H9 (cell line): Measurements from ENCODE around the gene CLTCL1. TPM values are rescaled to one million over a fixed set of nuclear protein-coding genes. Genes with fewer than 3 reads are reported as not detected.

ENCODE experiments used
- DNase-seq: peaks from one replicate; pipeline ENCODE4 v3.0.0-alpha.2; 2017
- H2AFZ ChIP-seq: one replicate; pipeline ENCODE4 v1.6.1; 2013; ENCODE audit warnings: mild to moderate bottlenecking, low read length, control low read depth, moderate library complexity
- H2AK5ac ChIP-seq: 2 replicates; pipeline ENCODE4 v1.6.1; 2013; ENCODE audit warnings: low read length, control low read depth, mixed read lengths; ENCODE audit not compliant: insufficient read length
- H2BK120ac ChIP-seq: one replicate; pipeline ENCODE4 v1.6.1; 2013; ENCODE audit warnings: low read depth, mild to moderate bottlenecking, low read length, control low read depth, inconsistent platforms; ENCODE audit not compliant: poor library complexity, severe bottlenecking
- H2BK12ac ChIP-seq: 2 replicates; pipeline ENCODE4 v1.6.1; 2013; ENCODE audit warnings: low read length, control low read depth, mixed read lengths, low read depth; ENCODE audit not compliant: insufficient read length
- H2BK15ac ChIP-seq: 2 replicates; pipeline ENCODE4 v1.6.1; 2013; ENCODE audit warnings: low read depth, low read length, control low read depth
- H2BK20ac ChIP-seq: one replicate; pipeline ENCODE4 v1.6.1; 2013; ENCODE audit warnings: low read depth, mild to moderate bottlenecking, low read length, control low read depth, inconsistent platforms; ENCODE audit not compliant: poor library complexity, severe bottlenecking
- H2BK5ac ChIP-seq: 2 replicates; pipeline ENCODE4 v1.6.1; 2013; ENCODE audit warnings: low read length, control low read depth, mixed read lengths; ENCODE audit not compliant: insufficient read length
- H3K14ac ChIP-seq: 2 replicates; pipeline ENCODE4 v1.6.1; 2013; ENCODE audit warnings: low read length, control low read depth; ENCODE audit not compliant: insufficient read depth
- H3K18ac ChIP-seq: 2 replicates; pipeline ENCODE4 v1.6.1; 2013; ENCODE audit warnings: low read depth, mild to moderate bottlenecking, mixed read lengths, low read length, control low read depth; ENCODE audit not compliant: insufficient read length
- H3K23ac ChIP-seq: 2 replicates; pipeline ENCODE4 v1.6.1; 2013; ENCODE audit warnings: low read length, control low read depth, mixed read lengths, low read depth; ENCODE audit not compliant: insufficient read length
- H3K23me2 ChIP-seq: 2 replicates; pipeline ENCODE4 v1.6.1; 2013; ENCODE audit warnings: low read depth, mild to moderate bottlenecking, mixed read lengths, low read length, control low read depth; ENCODE audit not compliant: insufficient read length, poor library complexity, severe bottlenecking
- H3K27ac ChIP-seq: 2 replicates; pipeline ENCODE4 v1.5.1; 2013; ENCODE audit warnings: low read length, control low read depth, mixed read lengths, low read depth; ENCODE audit not compliant: insufficient read length
- H3K27me3 ChIP-seq: 2 replicates; pipeline ENCODE4 v1.6.1; 2013; ENCODE audit warnings: low read length, control low read depth, inconsistent platforms; ENCODE audit not compliant: insufficient read depth
- H3K4ac ChIP-seq: 2 replicates; pipeline ENCODE4 v1.6.1; 2013; ENCODE audit warnings: low read depth, mild to moderate bottlenecking, control low read depth, inconsistent platforms, low read length, moderate library complexity
- H3K4me1 ChIP-seq: 2 replicates; pipeline ENCODE4 v1.6.1; 2013; ENCODE audit warnings: low read length, control low read depth, inconsistent platforms; ENCODE audit not compliant: insufficient read depth
- H3K4me2 ChIP-seq: 2 replicates; pipeline ENCODE4 v1.6.1; 2013; ENCODE audit warnings: low read length, control low read depth, mixed read lengths; ENCODE audit not compliant: insufficient read length, insufficient read depth
- H3K56ac ChIP-seq: 2 replicates; pipeline ENCODE4 v1.6.1; 2013; ENCODE audit warnings: low read depth, mild to moderate bottlenecking, mixed read lengths, low read length, control low read depth; ENCODE audit not compliant: insufficient read length
- H3K79me1 ChIP-seq: 2 replicates; pipeline ENCODE4 v1.6.1; 2013; ENCODE audit warnings: low read depth, mild to moderate bottlenecking, moderate library complexity, low read length, control low read depth, inconsistent platforms; ENCODE audit not compliant: insufficient read depth, poor library complexity, severe bottlenecking
- H3K79me2 ChIP-seq: 2 replicates; pipeline ENCODE4 v1.6.1; 2013; ENCODE audit warnings: low read length, control low read depth, inconsistent platforms; ENCODE audit not compliant: insufficient read depth
- H3K9ac ChIP-seq: 2 replicates; pipeline ENCODE4 v1.6.1; 2013; ENCODE audit warnings: low read length, control low read depth, mixed read lengths; ENCODE audit not compliant: insufficient read length; ENCODE audit errors: extremely low read depth
- H3K9me3 ChIP-seq: one replicate; pipeline ENCODE4 v1.6.1; 2013; ENCODE audit warnings: low read depth, low read length, inconsistent platforms; ENCODE audit not compliant: control insufficient read depth
- H3T11ph ChIP-seq: one replicate; pipeline ENCODE4 v1.6.1; 2013; ENCODE audit warnings: mild to moderate bottlenecking, low read length, control low read depth, inconsistent platforms
- H4K20me1 ChIP-seq: one replicate; pipeline ENCODE4 v1.6.1; 2013; ENCODE audit not compliant: control insufficient read depth, insufficient read length, insufficient read depth
- H4K5ac ChIP-seq: 2 replicates; pipeline ENCODE4 v1.6.1; 2013; ENCODE audit warnings: low read depth, mild to moderate bottlenecking, mixed read lengths, low read length, control low read depth; ENCODE audit not compliant: insufficient read length
- H4K8ac ChIP-seq: replicated peaks from 2 replicates; pipeline ENCODE4 v1.6.1; 2013; ENCODE audit warnings: low read length, control low read depth, mixed read lengths, low read depth; ENCODE audit not compliant: insufficient read length
- H4K91ac ChIP-seq: 2 replicates; pipeline ENCODE4 v1.6.1; 2013; ENCODE audit warnings: low read depth, mild to moderate bottlenecking, moderate library complexity, mixed read lengths, low read length, control low read depth; ENCODE audit not compliant: insufficient read length
- H3K27ac Mint-ChIP-seq, 3 experiments: 2 replicates in 2 of 3; 3 replicates in 1 of 3; pipeline ENCODE4 v1.8.0; 2020 to 2021; ENCODE audit warnings: mixed read lengths in 3 of 3, mild to moderate bottlenecking in 1 of 3, moderate library complexity in 1 of 3
- H3K27me3 Mint-ChIP-seq: 2 replicates; pipeline ENCODE4 v1.8.0; 2021; ENCODE audit warnings: low read depth, mild to moderate bottlenecking, moderate library complexity, mixed read lengths
- H3K36me3 Mint-ChIP-seq, 3 experiments: 2 replicates in 2 of 3; 3 replicates in 1 of 3; pipeline ENCODE4 v1.8.0; 2020 to 2021; ENCODE audit warnings: low read depth in 3 of 3, mixed read lengths in 3 of 3; ENCODE audit not compliant: insufficient read depth in 1 of 3
- H3K4me1 Mint-ChIP-seq, 2 experiments: 2 replicates each; pipeline ENCODE4 v1.8.0; 2020; ENCODE audit warnings: mixed read lengths in 2 of 2
- H3K4me3 Mint-ChIP-seq, 2 experiments: 2 replicates in 1 of 2; 3 replicates in 1 of 2; pipeline ENCODE4 v1.8.0; 2020 to 2021; ENCODE audit warnings: mild to moderate bottlenecking in 2 of 2, mixed read lengths in 2 of 2, moderate library complexity in 1 of 2
- H3K9me3 Mint-ChIP-seq, 2 experiments: 2 replicates in 1 of 2; 3 replicates in 1 of 2; pipeline ENCODE4 v1.8.0; 2020; ENCODE audit warnings: mild to moderate bottlenecking in 2 of 2, mixed read lengths in 2 of 2, moderate library complexity in 1 of 2
- WGBS: extraction: QIAGEN DNeasy Blood & Tissue Kit; methylation state at CpG from one replicate; pipeline ENCODE4 v1.1.7; 2013; ENCODE audit warnings: missing lambda C conversion rate, low lambda C conversion rate, mixed read lengths; ENCODE audit not compliant: insufficient read length; ENCODE audit errors: extremely low coverage; 5-methylcytosine and 5-hydroxymethylcytosine counted together
- total RNA-seq: library from RNA; stranded (reverse); gene quantifications from 2 replicates; pipeline ENCODE4 v1.2.1, GENCODE V29; 2021
- TF ChIP-seq, protein P1 (sequence below): fragments of 200-600 bp; sonication (generic); conservative IDR thresholded peaks from 3 replicates; pipeline ENCODE4 v1.8.0; 2021; ENCODE audit warnings: antibody characterized with exemption, mild to moderate bottlenecking

CLTCL1 gene
- total RNA-seq, 1 experiment from 2014 or later, result 11.1 TPM

DNA sequence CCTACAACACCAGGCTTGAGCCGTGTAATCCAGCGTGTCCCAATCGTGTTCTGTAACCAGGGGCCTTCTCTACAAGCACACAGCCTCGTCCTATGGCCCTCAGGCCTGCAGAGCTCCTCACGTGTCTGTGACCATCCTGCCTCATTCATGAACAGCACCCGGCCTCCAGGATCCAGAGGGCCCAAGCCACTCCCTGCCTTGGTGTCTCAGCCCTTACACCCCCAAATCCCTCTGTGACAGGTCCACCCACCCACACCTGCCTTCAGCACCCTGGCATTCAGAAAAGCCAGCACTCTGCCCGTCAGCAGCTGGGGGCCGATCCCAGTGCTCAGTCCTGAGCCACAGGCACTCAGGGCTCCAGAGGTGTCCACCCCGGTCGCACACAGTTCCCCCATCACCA lies 154.6 kb downstream of the CLTCL1 start:
- Histone ChIP-seq H4K20me1 (no peaks in the 10 kb centered on the region), H4K8ac (no peak overlapping the region), H2BK12ac (no peak overlapping the region), H3K4ac (no peak overlapping the region), H3K79me1 (no peaks in the 10 kb centered on the region), H3T11ph (no peak overlapping the region), H4K5ac (no peak overlapping the region), H3K27ac (no peak overlapping the region), H3K56ac (no peak overlapping the region), H3K9ac (no peak overlapping the region), H3K23ac (no peak overlapping the region), H3K4me1 (no peaks in the 10 kb centered on the region), H3K9me3 (no peaks in the 10 kb centered on the region), H2BK120ac (no peak overlapping the region), H3K79me2 (no peaks in the 10 kb centered on the region), H3K27me3 (no peaks in the 10 kb centered on the region), H3K23me2 (no peaks in the 10 kb centered on the region), H4K91ac (no peak overlapping the region), H3K18ac (no peak overlapping the region), H2BK15ac (no peak overlapping the region), H3K4me2 (no peak overlapping the region), H2AK5ac (no peak overlapping the region), H2BK5ac (no peak overlapping the region), H2BK20ac (no peak overlapping the region), H3K14ac (no peak overlapping the region), H2AFZ (no peak overlapping the region)
- TF ChIP-seq, protein P1, sequence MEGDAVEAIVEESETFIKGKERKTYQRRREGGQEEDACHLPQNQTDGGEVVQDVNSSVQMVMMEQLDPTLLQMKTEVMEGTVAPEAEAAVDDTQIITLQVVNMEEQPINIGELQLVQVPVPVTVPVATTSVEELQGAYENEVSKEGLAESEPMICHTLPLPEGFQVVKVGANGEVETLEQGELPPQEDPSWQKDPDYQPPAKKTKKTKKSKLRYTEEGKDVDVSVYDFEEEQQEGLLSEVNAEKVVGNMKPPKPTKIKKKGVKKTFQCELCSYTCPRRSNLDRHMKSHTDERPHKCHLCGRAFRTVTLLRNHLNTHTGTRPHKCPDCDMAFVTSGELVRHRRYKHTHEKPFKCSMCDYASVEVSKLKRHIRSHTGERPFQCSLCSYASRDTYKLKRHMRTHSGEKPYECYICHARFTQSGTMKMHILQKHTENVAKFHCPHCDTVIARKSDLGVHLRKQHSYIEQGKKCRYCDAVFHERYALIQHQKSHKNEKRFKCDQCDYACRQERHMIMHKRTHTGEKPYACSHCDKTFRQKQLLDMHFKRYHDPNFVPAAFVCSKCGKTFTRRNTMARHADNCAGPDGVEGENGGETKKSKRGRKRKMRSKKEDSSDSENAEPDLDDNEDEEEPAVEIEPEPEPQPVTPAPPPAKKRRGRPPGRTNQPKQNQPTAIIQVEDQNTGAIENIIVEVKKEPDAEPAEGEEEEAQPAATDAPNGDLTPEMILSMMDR, result no peak
- H3K36me3 Mint-ChIP-seq, result peaks cover 29 to 82% (median 59%) of the 10 kb centered on the region in 3 experiments
- H3K27me3 Mint-ChIP-seq, result no peaks in the 10 kb centered on the region
- WGBS, result no CpG with 5 or more reads among the region's 10 CpGs
- H3K4me3 Mint-ChIP-seq, result no peak overlapping the region
- H3K27ac Mint-ChIP-seq, result no peak overlapping the region
- H3K4me1 Mint-ChIP-seq, result no peaks in the 10 kb centered on the region
- no peaks in the 10 kb centered on the region for H3K9me3 Mint-ChIP-seq
- DNase-seq, result no peak
